C4-2B (cell line): Measurements from ENCODE around the gene BTAF1.

Source experiments
- CTCF ChIP-seq: fragments of 450-650 bp; conservative IDR thresholded peaks from 2 replicates; pipeline ENCODE4 v1.5.1; 2017; ENCODE audit warnings: mild to moderate bottlenecking
- ZFX ChIP-seq: fragments of 450-650 bp; IDR thresholded peaks from 2 replicates; pipeline ENCODE4 v1.6.1; 2017

DNA sequence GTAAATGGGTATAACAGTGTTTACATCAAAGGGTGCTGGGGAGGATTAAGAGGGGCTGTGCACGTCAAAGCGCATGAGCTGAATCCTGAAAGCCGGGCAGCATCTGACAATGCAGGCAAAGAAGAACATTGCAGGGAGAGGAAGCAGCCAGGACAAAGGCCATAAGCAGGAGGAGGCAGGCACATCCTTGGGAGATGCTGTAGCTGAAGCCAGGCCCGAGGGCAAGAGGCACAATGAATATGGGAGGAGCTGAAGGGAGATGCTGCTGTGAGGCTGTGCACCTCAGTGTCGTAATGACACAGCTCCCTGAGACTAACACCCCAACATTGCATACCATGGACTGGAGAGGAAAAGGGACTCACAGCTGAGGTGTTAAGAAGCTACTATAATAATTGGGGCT is 129.2 kb downstream of the BTAF1 start:
- TF ChIP-seq CTCF, result no peak
- TF ChIP-seq ZFX, result no peak
